Cerebellar nuclear complex (tissue), 1 donor: ENCODE measurements around the gene KRTAP10-2.

Source experiments
- DNase-seq, 2 experiments: peaks; one replicate each; lab custom pipeline; 2025; lab: John Stamatoyannopoulos, UW

The KRTAP10-2 gene

DNA sequence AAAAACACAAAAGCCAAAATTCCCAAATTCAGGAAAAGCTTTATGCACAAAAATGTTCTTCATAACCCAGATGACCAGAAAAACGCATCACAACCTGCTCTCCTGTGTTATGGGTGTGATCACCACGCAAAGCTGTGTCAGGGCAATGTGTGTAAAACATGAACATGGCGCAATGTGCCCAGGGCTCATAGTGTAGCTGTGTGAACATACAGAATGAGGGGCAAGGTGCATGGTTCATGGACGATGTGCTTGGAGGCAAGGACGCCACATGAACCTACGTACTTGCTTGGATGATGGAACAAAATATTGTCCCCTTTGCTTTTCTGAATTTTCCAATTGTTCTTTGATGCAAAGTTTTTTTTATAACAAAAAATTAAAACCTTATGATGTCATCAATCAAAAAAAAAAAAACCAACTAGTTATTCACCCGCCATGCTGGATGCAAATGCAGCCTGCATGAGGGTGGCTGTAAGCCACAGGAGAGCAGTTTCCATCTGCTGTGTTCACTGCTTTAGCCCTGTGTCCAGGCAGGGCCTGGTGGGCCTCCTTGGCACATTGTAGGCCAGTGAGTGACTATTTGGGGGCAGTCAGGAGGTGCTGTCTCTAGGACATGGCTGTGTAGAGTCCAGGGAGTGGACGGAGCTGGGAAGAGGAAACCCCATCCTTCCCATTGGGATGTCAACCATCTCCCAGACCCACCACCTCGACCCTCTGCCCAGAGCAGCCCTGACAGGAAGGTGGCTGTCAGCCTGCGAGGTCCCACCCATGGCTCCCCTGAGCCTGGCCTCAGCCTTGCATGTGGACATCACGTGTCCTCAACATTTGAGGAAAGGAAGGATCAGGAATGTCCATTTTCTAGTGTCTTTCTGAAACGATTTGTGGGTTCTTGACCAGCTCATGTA, 25.0 kb downstream of the KRTAP10-2 start:
- DNase-seq, result no peak

DNA sequence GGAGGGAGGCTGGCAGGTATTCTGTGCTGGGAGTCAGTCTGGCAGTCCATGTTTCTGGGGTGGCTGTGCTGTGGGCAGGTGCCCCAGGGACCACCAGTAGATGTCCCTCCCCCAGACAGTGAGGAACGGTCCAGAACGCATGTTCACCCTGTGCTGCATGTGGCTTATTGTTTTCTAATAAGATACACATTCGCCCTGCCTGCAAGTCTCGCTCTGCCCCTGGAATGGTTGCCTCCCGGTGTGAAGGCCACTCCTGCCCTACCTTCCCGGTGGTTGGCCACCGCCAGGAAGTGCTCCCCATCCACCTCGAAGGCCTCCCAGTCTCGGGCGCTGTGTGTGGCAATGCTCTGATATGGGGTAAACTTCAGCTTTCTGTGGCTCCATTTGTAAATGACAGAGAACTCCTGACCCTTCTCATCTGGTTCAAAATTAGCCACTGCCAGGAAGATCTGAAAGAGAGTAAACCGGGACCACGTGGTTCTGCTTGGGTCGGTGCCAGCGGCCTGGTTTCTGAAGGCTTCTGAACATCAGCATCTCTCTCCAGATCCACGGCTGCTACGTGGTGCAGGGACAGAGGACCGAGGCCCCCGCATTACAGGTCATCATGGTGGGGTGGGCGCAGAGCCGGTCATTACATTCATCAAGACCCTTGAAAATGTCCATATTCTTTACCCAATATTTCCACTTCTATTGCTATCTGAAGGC, 25.8 kb downstream of the KRTAP10-2 start:
- DNase-seq, result no peak

DNA sequence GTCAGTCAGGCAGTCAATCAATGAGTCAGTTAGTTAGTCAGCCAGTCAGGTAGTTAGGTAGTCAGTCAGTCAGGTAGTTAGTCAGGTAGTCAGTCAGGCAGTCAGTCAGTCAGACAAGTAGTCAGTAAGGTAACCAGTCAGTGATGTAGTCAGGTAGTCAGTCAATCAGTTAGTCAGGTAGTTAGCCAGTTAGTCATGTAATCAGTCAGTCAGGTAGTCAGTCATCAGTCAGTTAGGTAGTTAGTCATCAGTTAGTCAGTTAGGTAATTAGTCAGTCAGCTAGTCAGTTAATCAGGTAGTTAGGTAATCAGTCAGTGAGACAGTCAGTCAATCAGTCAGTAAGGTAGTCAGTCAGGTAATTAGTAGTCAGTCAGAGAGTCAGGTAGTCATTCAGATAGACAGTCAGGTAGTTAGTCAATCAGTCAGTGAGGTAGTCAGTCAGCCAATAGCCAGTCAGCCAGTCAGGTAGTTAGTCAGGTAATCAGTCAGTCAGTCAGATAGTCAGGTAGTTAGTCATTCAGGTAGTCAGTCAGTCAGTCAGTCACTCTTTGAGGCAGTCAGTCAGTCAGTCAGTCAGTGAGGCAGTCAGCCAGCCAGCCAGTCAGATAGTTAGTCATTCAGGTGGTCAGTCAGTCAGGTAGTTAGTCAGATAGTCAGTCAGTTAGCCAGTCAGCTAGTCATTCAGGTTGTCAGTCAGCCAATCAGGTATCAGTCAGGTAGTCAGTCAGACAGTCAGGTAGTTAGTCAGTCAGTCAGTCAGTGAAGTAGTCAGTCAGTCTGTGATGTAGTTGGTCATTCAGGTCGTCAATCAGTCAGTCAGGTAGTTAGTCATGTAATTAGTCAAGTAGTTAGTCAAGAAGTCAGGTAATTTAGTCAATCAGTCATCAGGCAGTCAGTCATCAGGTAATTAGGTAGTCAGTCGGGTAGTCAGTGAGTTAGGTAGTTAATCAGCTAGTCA, 26.6 kb downstream of the KRTAP10-2 start:
- DNase-seq, result no peak

DNA sequence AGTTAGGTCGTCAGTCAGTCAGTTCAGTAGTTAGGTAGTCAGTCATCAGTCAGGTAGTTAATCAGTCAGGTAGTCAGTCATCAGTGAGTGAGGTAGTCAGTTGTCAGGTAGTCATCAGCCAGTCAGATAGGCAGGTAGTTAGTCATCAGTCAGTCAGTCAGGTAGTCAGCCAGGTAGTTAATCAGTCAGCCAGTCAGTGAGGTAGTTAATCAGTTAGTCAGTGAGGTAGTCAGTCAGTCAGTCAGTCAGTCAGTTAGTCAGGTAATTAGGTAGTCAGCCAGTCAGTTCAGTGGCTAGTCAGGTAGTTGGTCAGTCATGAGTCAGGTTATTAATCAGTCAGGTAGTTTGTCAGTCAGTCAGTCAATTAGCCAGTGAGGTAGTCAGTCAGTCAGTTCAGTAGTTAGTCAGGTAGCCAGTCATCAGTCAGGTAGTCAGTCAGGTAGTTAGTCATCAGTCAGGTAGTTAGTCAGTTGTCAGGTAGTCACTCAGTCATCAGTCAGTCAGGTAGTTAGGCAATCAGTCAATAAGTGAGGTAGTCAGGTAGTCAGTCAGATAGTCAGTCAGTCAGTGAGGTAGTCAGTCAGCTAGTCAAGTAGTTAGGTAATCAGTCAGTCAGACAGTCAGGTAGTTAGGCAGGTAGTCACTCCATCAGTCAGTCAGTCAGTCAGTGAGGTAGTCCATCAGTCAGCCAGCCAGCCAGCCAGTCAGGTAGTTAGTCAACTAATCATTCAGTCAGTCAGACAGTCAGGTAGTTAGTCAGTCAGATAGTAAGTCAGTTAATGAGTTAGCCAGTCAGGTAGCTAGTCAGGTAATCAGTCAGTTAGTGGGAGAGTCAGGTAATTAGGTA, 27.5 kb downstream of the KRTAP10-2 start:
- no peak for DNase-seq

DNA sequence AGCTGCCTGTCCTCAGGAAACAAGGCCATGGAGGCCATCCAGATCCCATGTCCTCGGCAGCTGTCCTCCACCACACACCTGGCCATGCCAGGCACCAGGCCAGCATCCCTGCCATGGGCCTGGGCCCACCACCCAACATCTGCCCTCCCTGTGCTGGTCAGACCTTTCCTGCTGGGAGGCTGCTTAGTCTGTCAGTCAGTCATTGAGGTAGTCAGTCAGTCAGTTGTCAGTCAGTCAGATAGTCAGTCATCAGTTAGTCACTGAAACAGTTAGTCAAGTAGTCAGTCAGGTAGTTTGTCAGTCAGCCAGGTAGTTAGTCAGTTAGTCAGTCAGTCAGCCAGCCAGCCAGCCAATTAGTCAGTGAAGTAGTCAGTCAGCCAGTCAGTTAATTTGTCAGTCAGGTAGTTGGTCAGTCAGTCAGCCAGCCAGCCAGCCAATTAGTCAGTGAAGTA, 28.5 kb downstream of the KRTAP10-2 start:
- DNase-seq, result no peak

DNA sequence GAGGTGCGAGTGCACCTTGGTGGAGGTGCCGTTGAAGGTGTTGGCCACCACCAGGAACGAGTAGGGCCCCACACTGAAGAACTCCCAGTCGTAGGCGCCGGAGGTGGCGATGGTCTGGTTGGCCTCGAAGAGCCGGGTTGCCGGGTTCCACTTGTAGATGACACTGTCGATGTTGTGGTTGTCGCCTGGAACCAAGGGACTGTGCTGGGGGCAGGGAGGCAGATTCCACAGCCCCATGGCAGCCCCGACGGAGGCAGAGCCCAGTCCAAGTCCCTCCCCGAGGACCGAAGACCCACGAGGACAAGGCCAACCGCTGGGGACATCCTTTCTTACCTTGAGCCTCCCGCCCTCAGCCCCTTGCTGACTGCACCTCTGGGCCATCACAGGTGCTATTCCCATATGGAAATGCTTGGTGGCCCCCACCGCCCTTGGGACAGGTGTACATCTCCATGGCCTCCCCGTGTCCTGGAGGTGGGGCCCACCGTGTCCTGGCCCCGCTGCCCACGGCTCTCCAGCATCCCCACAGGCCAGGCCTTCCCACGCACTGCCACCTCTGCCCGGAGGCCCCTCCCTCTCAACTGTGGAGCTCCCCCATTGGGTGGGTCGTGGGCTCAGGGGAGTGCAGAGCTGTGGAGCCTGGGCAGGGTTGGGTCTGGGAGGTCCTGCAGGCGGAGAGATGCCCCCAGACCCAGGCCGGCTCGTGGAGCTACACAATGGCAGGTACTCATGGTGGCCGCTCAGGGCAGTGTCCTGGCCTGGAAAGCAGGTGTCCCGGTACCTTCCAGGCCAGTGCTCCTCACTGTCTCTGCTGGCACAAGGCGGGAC, 29.2 kb downstream of the KRTAP10-2 start:
- DNase-seq, result no peak

DNA sequence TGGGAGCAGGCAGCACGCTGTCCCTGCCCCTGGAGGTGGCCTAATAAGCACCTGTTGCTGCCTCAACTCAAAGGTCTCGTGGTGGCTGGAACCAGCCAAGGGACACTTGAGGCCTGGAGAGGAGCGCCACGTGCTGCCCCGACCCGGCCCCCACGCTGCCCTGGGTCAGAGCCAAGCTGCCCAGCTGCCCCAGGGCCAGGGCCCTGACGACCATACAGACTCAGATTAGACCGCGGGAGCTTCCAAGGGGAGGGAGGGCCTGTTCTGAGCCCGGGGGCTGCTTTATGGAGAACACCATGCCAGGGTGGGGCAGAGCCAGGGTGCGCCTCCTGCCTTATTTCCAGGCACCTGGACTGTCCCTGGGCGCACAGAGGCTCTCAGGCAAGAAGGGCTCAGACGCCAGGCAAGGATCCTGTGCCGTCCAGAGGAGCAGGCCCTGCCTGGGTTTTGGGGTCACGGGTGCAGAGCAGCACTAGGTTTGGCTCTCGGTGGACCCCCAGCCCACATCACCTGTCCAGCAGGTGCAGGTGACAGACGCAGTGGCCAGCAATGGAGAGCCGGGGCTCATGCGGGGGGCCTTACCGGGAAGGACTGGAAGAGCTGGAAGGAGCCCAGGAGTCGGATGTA, 29.9 kb downstream of the KRTAP10-2 start:
- no peak for DNase-seq

DNA sequence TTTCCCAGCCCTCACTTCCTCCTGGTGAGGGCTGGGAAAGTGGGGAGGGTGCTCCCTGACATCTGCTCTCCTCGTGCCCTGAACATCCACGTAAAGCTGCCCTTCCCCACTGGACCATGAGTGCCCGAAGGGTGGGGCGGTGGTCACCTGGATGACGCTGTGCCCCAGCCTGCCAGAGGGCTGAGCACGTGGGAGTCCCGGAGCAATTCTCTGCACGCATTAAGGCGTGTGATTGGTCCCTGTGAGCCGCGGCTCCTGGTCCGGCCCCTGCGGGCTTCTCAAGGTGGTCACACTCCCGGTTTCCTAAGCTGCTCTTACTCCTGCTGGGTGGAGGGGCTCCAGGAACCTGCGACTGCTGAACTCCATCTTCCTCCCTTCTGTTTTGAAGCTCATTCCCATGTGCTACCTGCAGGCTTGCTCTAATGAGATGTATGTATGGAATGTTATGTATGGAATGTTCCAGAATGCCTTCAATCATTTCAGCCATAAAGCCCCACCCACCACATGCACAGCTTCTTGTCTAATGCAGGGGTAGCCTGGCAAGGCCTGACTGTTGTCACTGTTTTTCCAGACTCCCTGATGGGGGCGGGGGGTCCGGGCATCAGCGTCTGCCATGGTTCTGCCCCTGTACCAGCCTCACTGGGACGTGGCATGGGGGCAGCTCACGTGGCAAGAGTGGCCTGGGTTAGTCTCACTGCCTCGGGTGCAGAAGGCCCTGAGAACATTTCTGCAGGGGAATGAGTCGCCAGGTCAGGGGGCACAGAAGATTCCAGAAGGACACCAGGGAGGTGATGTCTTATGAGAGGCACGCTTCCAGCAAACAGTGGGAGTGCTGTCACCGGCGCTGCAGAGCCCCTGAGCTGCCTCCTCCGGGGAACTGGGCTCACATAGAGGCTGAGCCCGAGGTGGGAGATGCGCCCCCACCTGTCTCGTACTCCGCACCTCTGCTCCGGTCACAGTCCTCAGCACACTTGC, 30.7 kb downstream of the KRTAP10-2 start:
- no peak for DNase-seq

DNA sequence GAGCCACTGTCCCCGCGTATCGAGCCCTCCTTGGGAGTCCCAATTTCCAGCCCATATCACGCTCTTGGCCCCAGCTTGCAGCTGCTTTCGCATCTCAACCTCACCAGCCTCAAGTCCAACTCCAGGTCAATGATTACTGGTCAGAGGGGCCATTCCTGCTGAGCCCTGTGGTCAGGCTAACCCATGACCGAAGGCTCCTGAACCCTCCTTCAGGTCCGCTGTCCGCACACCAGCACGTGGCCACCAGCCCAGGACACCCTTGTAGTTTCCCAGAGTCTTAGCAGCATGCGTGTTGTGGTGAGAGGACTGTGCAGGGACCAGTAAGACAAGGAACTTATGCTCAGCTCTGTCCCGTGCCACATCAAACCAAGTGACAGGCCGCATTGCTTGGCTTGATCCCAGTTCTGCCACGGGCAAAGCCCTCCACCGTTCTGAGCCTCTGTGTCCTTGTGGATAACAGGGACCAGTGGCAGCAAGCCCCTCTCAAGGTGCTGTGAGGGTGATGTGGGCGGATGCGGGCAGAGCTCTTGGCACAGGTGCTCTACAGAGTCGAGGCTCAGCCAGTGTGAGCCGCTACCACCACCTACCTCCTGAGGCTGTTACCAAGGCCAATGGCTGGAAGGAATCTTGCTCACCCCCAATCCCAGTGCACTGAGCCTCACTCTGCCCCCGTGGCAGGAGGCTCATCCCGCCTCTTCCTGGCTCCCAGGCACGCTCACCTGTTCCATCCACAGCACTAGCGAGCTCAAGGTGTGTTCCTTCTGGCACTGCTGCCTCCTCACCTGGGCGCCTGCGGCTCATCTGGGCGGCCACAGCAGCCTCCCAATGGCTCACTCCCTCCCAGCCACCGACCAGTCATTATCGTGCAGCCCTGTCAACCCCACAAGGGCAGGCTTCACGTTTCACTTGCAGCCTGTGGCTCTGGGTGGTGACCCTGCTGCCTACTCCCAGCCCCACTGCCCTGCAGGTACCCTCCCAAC, 31.7 kb downstream of the KRTAP10-2 start:
- DNase-seq, result no peak

DNA sequence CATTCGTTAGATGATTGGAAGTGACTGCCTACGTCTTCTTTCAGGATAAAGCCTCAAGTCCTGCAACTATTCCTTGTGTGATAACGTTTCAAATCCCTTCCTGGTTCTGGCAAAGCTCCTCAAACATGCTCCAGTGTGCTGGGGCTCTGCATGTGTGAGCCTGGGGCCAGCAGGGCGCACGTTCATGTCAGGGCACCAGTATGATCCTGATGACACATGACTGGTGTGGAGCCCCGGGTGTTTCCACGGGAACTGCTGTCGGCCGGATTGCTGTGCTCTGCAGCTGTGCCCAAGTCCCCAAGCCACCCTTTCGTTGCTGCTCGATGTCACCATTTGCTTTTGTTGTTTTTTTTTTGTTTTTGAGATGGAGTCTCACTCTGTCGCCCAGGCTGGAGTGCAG, 32.6 kb downstream of the KRTAP10-2 start:
- DNase-seq, result no peak

DNA sequence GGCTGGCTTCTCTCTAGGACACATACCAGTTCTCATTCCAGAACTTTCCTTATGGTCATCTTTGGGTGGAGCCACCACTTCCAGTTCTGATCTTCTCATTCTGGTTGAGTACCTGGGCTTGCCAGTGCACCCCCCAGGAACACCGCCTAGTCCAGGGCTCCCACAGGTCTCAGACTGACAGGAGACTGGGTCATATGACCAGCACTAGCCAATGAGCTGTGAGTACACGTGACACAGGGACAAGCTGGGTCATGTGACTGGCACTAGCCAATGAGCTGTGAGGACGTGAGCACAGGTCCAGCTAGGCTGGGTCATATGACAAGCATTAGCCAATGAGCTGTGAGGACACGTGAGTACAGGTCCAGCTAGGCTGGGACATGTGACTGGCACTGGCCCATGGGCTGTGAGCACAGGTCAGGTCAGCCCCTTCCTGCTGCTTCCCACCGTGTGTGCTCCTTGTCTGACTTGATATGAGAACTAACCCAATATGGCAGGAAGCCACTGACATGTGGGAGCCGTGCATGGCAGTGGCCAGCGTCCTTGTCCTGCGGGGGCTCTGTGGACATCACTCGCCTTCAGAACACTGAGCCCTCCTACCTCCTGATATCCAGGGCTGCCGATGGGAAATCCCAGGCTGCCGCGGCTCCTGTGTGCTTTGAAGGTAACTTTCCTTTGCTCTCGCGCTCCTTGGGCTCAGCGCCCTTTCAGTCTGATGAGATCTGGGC, 34.0 kb downstream of the KRTAP10-2 start:
- DNase-seq, result no peak

DNA sequence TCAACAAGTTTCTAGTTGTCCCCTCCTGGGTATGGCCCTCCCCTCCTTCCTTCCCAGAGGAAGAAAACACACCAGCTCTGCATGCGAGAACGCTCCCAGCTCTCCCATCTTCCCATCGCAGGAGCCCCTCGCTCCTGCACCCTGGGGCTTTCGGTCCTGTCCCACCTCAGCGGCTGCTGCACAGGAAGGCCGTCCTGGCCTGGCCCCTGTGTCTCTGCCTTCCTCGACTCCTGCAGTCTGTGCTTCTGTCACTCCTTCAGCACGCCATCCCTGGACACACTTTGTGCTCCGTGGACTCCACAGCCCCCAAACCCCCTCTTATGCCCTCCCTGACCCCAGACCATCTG, 34.5 kb downstream of the KRTAP10-2 start:
- no peak for DNase-seq

DNA sequence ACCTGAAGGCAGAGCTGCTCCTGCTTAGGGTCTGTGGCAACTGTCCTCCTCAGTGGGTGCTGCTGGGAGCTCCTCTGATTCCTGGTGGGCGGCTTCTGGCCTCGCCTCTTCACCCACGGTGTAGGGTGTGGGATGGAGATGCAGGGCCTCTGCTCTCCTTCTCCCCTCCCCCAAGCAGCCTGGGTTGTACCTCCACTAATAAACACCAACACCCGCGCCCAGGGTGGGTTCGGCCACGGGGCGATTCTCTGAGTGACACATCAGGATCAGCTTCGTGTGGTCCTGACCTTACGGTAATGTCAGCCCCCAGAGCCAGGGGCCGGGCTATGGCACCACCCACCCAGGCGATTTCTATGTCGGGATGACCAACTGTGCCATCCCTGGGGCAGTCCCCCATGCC, 35.0 kb downstream of the KRTAP10-2 start:
- DNase-seq, result no peak

DNA sequence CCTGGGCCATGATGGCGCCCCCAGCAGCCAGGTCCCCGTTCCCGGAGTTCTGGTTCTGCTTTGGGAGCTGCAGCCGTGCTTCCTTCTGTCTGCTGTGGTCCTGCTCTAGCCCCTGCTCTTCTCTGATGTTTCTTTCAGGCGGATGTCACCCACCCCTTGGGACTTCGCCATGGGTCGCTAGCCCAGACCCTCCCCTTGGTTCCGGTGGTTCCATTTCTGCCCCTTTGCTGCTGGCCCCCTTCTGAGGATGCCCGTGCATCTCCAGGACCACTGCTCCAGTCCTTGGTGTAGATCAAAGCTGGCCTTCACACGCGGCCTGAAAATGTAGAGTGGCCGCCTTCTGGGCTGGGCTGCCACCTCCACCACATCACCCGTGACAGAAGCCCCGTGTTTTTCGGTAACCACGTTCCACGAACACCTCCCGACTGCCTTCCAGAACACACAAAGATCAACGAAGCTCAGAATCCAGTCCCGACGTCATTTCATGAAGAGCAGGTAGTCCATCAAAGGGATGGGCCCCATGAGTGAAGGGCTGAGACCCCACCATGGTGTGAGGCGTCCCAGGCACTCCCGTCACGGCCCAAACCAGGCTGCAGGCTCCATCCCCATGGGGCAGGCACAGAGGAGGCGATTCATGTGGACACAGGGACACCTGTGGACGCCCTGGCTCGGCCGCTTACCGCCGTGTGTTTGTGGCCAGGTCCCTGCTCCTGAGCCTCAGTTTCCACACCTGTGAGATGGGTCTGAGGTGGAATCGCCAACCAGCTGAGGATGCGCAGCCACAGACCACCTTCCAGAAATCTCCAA, 35.7 kb downstream of the KRTAP10-2 start:
- no peak for DNase-seq

DNA sequence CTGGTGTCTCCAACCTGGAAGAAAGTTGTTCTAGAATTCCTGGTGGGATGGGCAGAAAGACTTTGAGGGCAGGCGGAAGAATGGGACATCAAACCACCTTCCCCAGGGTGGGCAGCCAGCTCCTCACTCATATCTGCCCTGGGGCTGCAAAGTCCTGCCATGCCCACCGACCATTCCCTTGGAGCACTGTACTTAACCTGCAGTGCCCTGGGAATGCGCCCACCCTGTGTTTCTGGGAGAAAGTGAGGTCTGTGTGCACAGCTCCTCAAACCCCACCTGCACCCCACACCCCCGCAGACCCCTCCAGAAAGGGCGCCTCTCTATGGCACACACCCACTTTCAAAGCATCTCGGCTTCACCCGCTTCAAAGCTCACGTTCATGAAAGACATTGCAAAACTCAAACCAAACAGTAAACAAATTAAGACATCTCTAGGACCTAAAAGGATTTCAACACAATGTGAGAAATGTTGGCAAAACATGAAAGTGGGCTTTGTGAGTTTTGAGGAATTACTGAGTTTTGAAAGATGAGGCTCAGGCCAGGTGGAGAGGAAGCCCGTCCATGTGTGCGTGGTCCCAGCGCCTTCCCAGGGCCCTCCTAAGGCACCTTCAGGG, 36.5 kb downstream of the KRTAP10-2 start:
- no peak for DNase-seq

DNA sequence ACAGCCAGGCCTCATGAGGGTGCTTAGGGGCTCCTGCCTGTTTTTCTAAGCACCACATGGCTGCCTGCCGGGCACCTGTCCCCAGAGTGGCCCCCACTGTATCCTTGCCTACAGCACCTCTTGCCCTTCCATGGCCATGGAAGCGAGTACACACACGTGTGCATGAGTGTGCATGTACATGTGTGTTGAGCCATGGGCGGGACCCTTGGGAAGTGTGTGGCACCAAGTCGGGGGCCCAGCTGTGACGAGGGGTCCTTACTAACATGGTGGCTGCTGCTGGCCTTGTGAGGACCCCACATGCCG, 37.1 kb downstream of the KRTAP10-2 start:
- DNase-seq, result no peak
